Measurements from ENCODE around the gene BMP7.

DNA sequence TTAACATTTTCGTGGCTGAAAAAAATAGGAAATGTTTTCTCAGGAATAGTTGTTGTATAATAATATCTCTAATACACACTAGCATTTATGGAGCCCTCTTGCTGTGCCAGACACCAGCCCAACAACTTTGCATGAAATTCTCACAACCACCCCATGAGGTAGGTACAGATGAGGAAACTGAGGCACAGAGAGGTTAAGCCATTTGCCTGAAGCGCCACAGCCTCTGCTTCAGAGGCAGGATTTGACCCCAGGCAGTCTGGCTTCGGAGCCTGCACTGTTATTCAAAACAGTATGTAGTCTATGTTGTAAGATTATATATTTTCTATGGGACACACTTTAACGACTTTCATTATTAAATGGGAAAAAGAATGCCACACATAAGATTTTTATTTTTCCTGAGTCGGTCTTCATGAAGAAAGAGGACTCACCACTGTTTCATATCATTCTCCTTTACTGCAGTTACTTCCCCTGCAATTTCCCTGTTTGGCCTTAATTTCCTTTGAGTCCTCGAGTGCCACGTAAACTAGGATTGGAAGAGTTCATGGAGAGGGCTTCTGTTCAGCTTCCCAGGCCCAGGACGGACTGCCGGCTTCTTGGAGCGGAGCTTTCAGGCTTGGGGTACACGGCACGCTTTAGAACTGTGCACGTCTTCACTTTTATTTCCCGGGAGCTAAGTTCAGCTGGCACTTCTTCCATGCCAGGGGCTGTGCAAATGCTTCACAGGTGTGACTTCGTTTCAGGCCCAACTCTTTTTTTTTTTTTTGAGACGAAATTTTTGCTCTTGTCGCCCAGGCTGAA is 128.0 kb downstream of the BMP7 start:
- TF ChIP-seq, protein P1, sequence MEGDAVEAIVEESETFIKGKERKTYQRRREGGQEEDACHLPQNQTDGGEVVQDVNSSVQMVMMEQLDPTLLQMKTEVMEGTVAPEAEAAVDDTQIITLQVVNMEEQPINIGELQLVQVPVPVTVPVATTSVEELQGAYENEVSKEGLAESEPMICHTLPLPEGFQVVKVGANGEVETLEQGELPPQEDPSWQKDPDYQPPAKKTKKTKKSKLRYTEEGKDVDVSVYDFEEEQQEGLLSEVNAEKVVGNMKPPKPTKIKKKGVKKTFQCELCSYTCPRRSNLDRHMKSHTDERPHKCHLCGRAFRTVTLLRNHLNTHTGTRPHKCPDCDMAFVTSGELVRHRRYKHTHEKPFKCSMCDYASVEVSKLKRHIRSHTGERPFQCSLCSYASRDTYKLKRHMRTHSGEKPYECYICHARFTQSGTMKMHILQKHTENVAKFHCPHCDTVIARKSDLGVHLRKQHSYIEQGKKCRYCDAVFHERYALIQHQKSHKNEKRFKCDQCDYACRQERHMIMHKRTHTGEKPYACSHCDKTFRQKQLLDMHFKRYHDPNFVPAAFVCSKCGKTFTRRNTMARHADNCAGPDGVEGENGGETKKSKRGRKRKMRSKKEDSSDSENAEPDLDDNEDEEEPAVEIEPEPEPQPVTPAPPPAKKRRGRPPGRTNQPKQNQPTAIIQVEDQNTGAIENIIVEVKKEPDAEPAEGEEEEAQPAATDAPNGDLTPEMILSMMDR (conservative IDR thresholded peaks at IDR 0.05; ENCODE audit: low read length), result no peak
- TF ChIP-seq EZH2phosphoT487 (IDR thresholded peaks at IDR 0.05; ENCODE audit: borderline replicate concordance, low read depth, low read length), result no peak

Measured in OCI-LY7 (cell line).